ENCODE data around the gene N4BP2L1. TPM values are rescaled to one million over a fixed set of nuclear protein-coding genes. Genes with fewer than 3 reads are reported as not detected.

N4BP2L1 gene
- total RNA-seq, 1 experiment from 2014 or later = 1.1 TPM

DNA sequence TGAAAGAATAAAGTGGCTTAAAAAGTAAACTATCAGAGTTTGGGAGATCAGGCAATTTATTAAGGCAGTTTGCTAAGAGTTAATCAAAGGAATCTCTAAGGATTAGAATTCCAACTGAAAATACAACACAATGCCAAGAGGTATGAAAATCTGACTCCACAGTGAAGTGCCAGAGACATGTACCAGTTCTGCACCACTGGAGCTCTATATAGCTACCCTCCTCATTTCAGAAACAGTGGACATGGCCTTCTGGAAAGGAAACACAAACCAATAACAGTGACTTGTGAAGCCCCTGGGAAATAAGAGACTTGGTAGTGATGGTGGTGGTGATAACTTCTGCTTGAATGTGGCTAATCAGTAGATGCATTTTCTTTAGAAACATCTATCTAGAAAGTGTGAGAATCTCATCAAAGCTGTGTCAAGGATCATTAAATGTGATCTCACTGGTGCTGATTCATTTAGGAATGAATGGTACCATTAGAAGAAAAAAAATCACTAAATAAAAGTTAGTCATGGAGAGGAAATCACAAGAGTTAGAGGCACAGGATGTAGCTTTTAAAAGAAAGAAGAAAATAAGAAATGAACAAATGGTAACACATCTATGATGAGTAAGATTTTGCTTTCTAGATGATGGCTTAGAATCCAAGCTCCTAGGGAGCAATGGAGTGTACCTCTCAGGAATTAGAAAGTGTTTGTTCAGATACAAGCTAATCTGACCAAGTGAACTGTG, 20.1 kb upstream of the N4BP2L1 start:
- ChIA-PET CTCF (no interaction called here), POLR2A (no interaction called here), RAD21 (ENCODE audit: low non-redundant PET in 1 of 2, low total read pairs in 2 of 2, uncharacterized antibody in 2 of 2, unreplicated experiment in 2 of 2) (no interaction called here)
- BruUV-seq (replicated peaks) = no TSS peak
- DNase-seq (ENCODE audit: low read depth, low spot score) (no peak), ATAC-seq (no peak)
- H3K27me3 ChIP-seq (ENCODE audit: insufficient read depth, low read length) = no peaks in the 10 kb centered on the region
- H3K9ac ChIP-seq (ENCODE audit: low read length) = no peak overlapping the region
- no peaks in the 10 kb centered on the region for H3K79me2 ChIP-seq (ENCODE audit: insufficient read depth, low read length)
- H3K36me3 ChIP-seq (ENCODE audit: control insufficient read depth in 1 of 2, insufficient read depth in 2 of 2, low read length in 2 of 2) = no peaks in the 10 kb centered on the region
- H3K27ac ChIP-seq (ENCODE audit: low read depth, low read length) = no peak overlapping the region
- no peaks in the 10 kb centered on the region for H3K4me1 ChIP-seq (ENCODE audit: control insufficient read depth in 1 of 2, insufficient read depth in 2 of 2, low read length in 2 of 2)
- no peaks in the 10 kb centered on the region for H4K20me1 ChIP-seq (ENCODE audit: insufficient read depth)
- TF ChIP-seq TCF7L2 (IDR thresholded peaks at IDR 0.05; ENCODE audit: borderline replicate concordance, extremely low read depth, insufficient read depth, insufficient read length) (no peak), RAD21 (IDR thresholded peaks at IDR 0.05; ENCODE audit: low read depth) (no peak), ZFX (IDR thresholded peaks at IDR 0.05) (no peak), POLR2A (IDR thresholded peaks at IDR 0.05; ENCODE audit: borderline replicate concordance, extremely low read depth, insufficient read depth, insufficient read length) (no peak), SP1 (IDR thresholded peaks at IDR 0.05; ENCODE audit: low read depth) (no peak), JUND (IDR thresholded peaks at IDR 0.05) (no peak), EZH2phosphoT487 (IDR thresholded peaks at IDR 0.05; ENCODE audit: borderline replicate concordance) (no peak)
- TF ChIP-seq, protein P1, sequence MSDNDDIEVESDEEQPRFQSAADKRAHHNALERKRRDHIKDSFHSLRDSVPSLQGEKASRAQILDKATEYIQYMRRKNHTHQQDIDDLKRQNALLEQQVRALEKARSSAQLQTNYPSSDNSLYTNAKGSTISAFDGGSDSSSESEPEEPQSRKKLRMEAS (IDR thresholded peaks at IDR 0.05) = no peak
- H3K9me2 ChIP-seq (ENCODE audit: insufficient read depth) = no peaks in the 10 kb centered on the region
- no peak overlapping the region for H3K4me2 ChIP-seq (ENCODE audit: low read length)
- intact Hi-C loops (cut with micrococcal nuclease) = no loop called here
- no peak overlapping the region for H3K4me3 ChIP-seq (replicated peaks in 1 of 2; ENCODE audit: low read depth in 1 of 2, low read length in 2 of 2)
- H3K9me3 ChIP-seq (ENCODE audit: control insufficient read depth in 1 of 2, insufficient read depth in 1 of 2, low read depth in 1 of 2, low read length in 2 of 2) = no peaks in the 10 kb centered on the region
- no peak overlapping the region for H2AFZ ChIP-seq (ENCODE audit: low read depth, low read length, poor library complexity, severe bottlenecking)

DNA sequence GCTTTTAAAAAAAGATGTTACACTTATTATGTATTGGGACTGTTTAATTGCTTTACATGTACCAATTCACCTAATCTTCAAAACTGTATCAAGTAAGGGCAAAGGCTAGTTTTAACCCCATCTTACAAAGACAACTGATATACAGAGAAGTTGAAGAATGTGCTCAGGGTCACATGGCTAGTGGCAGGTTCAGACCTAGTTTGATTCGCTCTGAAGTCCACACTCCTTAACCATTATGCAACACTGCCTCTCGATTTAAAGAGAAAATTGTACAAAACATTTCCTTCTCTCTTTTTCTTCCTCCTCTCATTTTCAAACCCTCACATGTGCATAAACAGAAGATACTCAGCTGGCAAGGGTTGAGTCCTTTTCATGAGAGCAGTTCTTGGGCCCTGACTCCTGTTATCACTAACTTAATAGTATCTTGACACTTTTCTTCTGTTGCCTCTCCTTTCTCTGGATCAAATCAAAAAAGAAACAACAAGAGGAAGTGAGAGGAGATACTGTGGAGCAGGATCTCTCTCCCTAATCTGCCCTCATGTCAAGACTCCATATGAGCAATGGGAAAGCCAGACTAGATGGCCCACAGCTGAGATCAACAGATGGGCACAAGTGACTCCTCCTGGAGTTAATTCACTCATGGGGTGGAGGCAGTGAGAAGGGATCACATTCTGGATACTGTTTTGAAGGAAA, 19.0 kb upstream of the N4BP2L1 start:
- Histone ChIP-seq H3K79me2 (ENCODE audit: insufficient read depth, low read length) (no peaks in the 10 kb centered on the region), H3K36me3 (ENCODE audit: control insufficient read depth in 1 of 2, insufficient read depth in 2 of 2, low read length in 2 of 2) (no peaks in the 10 kb centered on the region; a peak in 1 of 4 replicates), H3K27ac (ENCODE audit: low read depth, low read length) (no peak overlapping the region), H3K4me2 (ENCODE audit: low read length) (no peak overlapping the region), H3K9me2 (ENCODE audit: insufficient read depth) (no peaks in the 10 kb centered on the region), H3K27me3 (ENCODE audit: insufficient read depth, low read length) (no peaks in the 10 kb centered on the region), H3K9ac (ENCODE audit: low read length) (no peak overlapping the region), H3K4me1 (ENCODE audit: control insufficient read depth in 1 of 2, insufficient read depth in 2 of 2, low read length in 2 of 2) (no peaks in the 10 kb centered on the region), H4K20me1 (ENCODE audit: insufficient read depth) (no peaks in the 10 kb centered on the region), H2AFZ (ENCODE audit: low read depth, low read length, poor library complexity, severe bottlenecking) (no peak overlapping the region), H3K9me3 (ENCODE audit: control insufficient read depth in 1 of 2, insufficient read depth in 1 of 2, low read depth in 1 of 2, low read length in 2 of 2) (no peaks in the 10 kb centered on the region), H3K4me3 (replicated peaks in 1 of 2; ENCODE audit: low read depth in 1 of 2, low read length in 2 of 2) (no peak overlapping the region)
- no peak for DNase-seq (ENCODE audit: low read depth, low spot score)
- TF ChIP-seq TCF7L2 (IDR thresholded peaks at IDR 0.05; ENCODE audit: borderline replicate concordance, extremely low read depth, insufficient read depth, insufficient read length) = no peak
- intact Hi-C loops (cut with micrococcal nuclease) = no loop called here
- RAD21 ChIA-PET (ENCODE audit: low non-redundant PET in 1 of 2, low total read pairs in 2 of 2, uncharacterized antibody in 2 of 2, unreplicated experiment in 2 of 2) = no interaction called here
- no peak for ATAC-seq
- POLR2A ChIA-PET = no interaction called here
- no TSS peak for BruUV-seq (replicated peaks)
- CTCF ChIA-PET = no interaction called here

Measured in HCT116 (cell line).